Upper lobe of right lung (tissue), 1 donor: ENCODE data around the gene GSTM4. TPM values are rescaled to one million over a fixed set of nuclear protein-coding genes. Genes with fewer than 3 reads are reported as not detected.

Experiments used
- ATAC-seq: fragments of 200-7000 bp; cut with Tn5 transposase; one replicate; pipeline ENCODE4 v1.9.1; 2020; ENCODE audit warnings: mild to moderate bottlenecking, moderate library complexity
- DNase-seq: peaks from one replicate; pipeline ENCODE4 v3.0.0-alpha.2; 2020
- H3K27ac ChIP-seq: fragments of 200-600 bp; one replicate; pipeline ENCODE4 v1.8.0; 2022
- H3K27me3 ChIP-seq: fragments of 200-600 bp; one replicate; pipeline ENCODE4 v1.8.0; 2022; ENCODE audit warnings: mild to moderate bottlenecking
- H3K36me3 ChIP-seq: fragments of 200-600 bp; one replicate; pipeline ENCODE4 v1.8.0; 2022
- H3K4me1 ChIP-seq: fragments of 200-600 bp; one replicate; pipeline ENCODE4 v1.8.0; 2022
- H3K4me3 ChIP-seq: fragments of 200-600 bp; one replicate; pipeline ENCODE4 v1.8.0; 2022; ENCODE audit warnings: mild to moderate bottlenecking
- H3K9me3 ChIP-seq: fragments of 200-600 bp; one replicate; pipeline ENCODE4 v1.8.0; 2022
- CTCF ChIP-seq: fragments of 200-600 bp; IDR thresholded peaks from one replicate; pipeline ENCODE4 v1.8.0; 2022; ENCODE audit warnings: antibody characterized with exemption
- intact Hi-C: fragments of 100-400 bp; cut with DNase I; formaldehyde crosslinking; loops from one replicate; pipeline ENCODE4 v1.11.0; 2022
- total RNA-seq: library from RNA; stranded (reverse); fragmentation: NEBNext Ultra II Directional; extraction: Animal tissue kit (Norgen Biotek cat#: 25700); gene quantifications from one replicate; pipeline ENCODE4 v1.2.1, GENCODE V29; 2021
- donor health status: DM: no; HTN: yes; CAD: no; lungs with severe emphysema.

GSTM4 gene
- total RNA-seq, 1 donor from 2014 or later = 17.2 TPM

GRCh38 chr1:109634771-109635750 lies 20.8 kb upstream of the GSTM4 start:
- Histone ChIP-seq H3K27ac (no peak overlapping the region), H3K4me3 (no peak overlapping the region), H3K36me3 (peaks cover 16% of the 10 kb centered on the region), H3K27me3 (no peaks in the 10 kb centered on the region), H3K9me3 (no peaks in the 10 kb centered on the region), H3K4me1 (peaks cover 5% of the 10 kb centered on the region)
- peak; percentile 57 for DNase-seq
- no peak for TF ChIP-seq CTCF
- intact Hi-C loops = loop anchor here (5.0 kb wide), 1 partner anchor 88 kb away; the partner anchor contains the start of gene GNAI3
- no peak for ATAC-seq

- DNase-seq = no peak
Measured at GRCh38 chr1:109635862-109636200, 20.1 kb upstream of the GSTM4 start.

GRCh38 chr1:109636201-109636952 lies 19.5 kb upstream of the GSTM4 start:
- H3K4me3 ChIP-seq = no peak overlapping the region
- no peak overlapping the region for H3K27ac ChIP-seq
- no peaks in the 10 kb centered on the region for H3K27me3 ChIP-seq
- DNase-seq = no peak
- no peak for TF ChIP-seq CTCF
- intact Hi-C loops = no loop called here
- no peak for ATAC-seq
- no peaks in the 10 kb centered on the region for H3K9me3 ChIP-seq
- peaks cover 5% of the 10 kb centered on the region for H3K4me1 ChIP-seq
- peaks cover 8% of the 10 kb centered on the region for H3K36me3 ChIP-seq

More at GRCh38 chr1:109635862-109636200, 20.1 kb upstream of the GSTM4 start:
- Histone ChIP-seq H3K4me3 (no peak overlapping the region), H3K27ac (no peak overlapping the region), H3K36me3 (peaks cover 14% of the 10 kb centered on the region), H3K27me3 (no peaks in the 10 kb centered on the region), H3K4me1 (peaks cover 5% of the 10 kb centered on the region), H3K9me3 (no peaks in the 10 kb centered on the region)
- intact Hi-C loops = no loop called here
- no peak for ATAC-seq
- TF ChIP-seq CTCF = no peak

- no peak overlapping the region for H3K4me3 ChIP-seq
- ATAC-seq = no peak
- peak; percentile 40 for DNase-seq
- peaks cover 5% of the 10 kb centered on the region for H3K4me1 ChIP-seq
- no peaks in the 10 kb centered on the region for H3K36me3 ChIP-seq
- no peaks in the 10 kb centered on the region for H3K27me3 ChIP-seq
- intact Hi-C loops = no loop called here
- no peaks in the 10 kb centered on the region for H3K9me3 ChIP-seq
- H3K27ac ChIP-seq = no peak overlapping the region
- TF ChIP-seq CTCF = no peak
Measured at GRCh38 chr1:109637446-109637845, 18.5 kb upstream of the GSTM4 start.

GRCh38 chr1:109639063-109639840 lies 16.6 kb upstream of the GSTM4 start:
- H3K4me3 ChIP-seq = no peak overlapping the region
- H3K4me1 ChIP-seq = peaks cover 8% of the 10 kb centered on the region
- intact Hi-C loops = no loop called here
- no peaks in the 10 kb centered on the region for H3K36me3 ChIP-seq
- no peaks in the 10 kb centered on the region for H3K27me3 ChIP-seq
- no peak for TF ChIP-seq CTCF
- no peak overlapping the region for H3K27ac ChIP-seq
- DNase-seq (peak; percentile 40), ATAC-seq (no peak)
- no peaks in the 10 kb centered on the region for H3K9me3 ChIP-seq
